Activated CD4-positive, alpha-beta T cell treated with anti-CD3 and anti-CD28 coated beads, Interleukin-2, Interleukin-4, amounts not matched to agents 100 ng/mL and 50 ng/mL, durations not matched to agents 16 hours and 8 hours (primary cell): Measurements from ENCODE around the gene ZNF304.
"Not testable (repeated sequence)": the region's sequence is repeated elsewhere in the genome, so short reads cannot be mapped to it uniquely, and the experiment has no call there.

Experiments
- DNase-seq: peaks from one replicate; pipeline ENCODE4 v3.0.0-alpha.2; 2020; ENCODE audit warnings: low spot score

ZNF304 gene

GRCh38 chr19:57362419-57362818 is 11.3 kb downstream of the ZNF304 start:
- DNase-seq = no peak

- peak; percentile 98 for DNase-seq
These were observed 12.1 kb downstream of the ZNF304 start, which contains the start of the genes TRAPPC2B and ZNF547 for GRCh38 chr19:57362997-57363687. Gene TRAPPC2B (plus strand): TSS chr19:57363551. CDS start chr19:57364834, 1,283 bp downstream. Gene ZNF547 (plus strand): TSS chr19:57363551. CDS start chr19:57368556, 5,005 bp downstream.

GRCh38 chr19:57363688-57364181 is 12.7 kb downstream of the ZNF304 start:
- DNase-seq = no peak

- DNase-seq = no peak
These were observed 15.7 kb downstream of the ZNF304 start for GRCh38 chr19:57366776-57367175.

GRCh38 chr19:57374179-57374578 is 23.1 kb downstream of the ZNF304 start:
- DNase-seq = no peak

GRCh38 chr19:57374647-57375046 is 23.6 kb downstream of the ZNF304 start:
- DNase-seq = not testable (repeated sequence)

- no peak for DNase-seq
These were observed 25.1 kb downstream of the ZNF304 start for GRCh38 chr19:57376151-57376550.

- no peak for DNase-seq
These were observed 26.6 kb downstream of the ZNF304 start for GRCh38 chr19:57377498-57378146.

GRCh38 chr19:57380923-57381322 is 29.9 kb downstream of the ZNF304 start:
- DNase-seq = no peak

GRCh38 chr19:57382806-57383488 is 31.9 kb downstream of the ZNF304 start:
- DNase-seq = no peak

GRCh38 chr19:57389194-57389729 is 38.2 kb downstream of the ZNF304 start:
- no peak for DNase-seq

- DNase-seq = peak; percentile 96
These were observed 38.9 kb downstream of the ZNF304 start, which contains the start of gene ZNF548 for GRCh38 chr19:57389730-57390598. Gene ZNF548 (plus strand): TSS chr19:57389854. CDS start chr19:57390100, 246 bp downstream.

GRCh38 chr19:57395710-57396109 is 44.6 kb downstream of the ZNF304 start:
- DNase-seq = no peak

GRCh38 chr19:57398868-57399267 is 47.8 kb downstream of the ZNF304 start:
- no peak for DNase-seq

- DNase-seq = no peak
These were observed 52.9 kb downstream of the ZNF304 start for GRCh38 chr19:57403737-57404563.

GRCh38 chr19:57406516-57407123 is 55.5 kb downstream of the ZNF304 start:
- DNase-seq = peak; percentile 56
